Vagina (tissue), 2 donors: ENCODE data around the gene ZNF18. TPM values are rescaled to one million over a fixed set of nuclear protein-coding genes. Genes with fewer than 3 reads are reported as not detected.
"Not testable (repeated sequence)": the region's sequence is repeated elsewhere in the genome, so short reads cannot be mapped to it uniquely, and the experiment has no call there.

Source experiments
- DNase-seq, 2 donors: peaks; one replicate each; pipeline ENCODE4 v3.0.0-alpha.2; 2017; ENCODE audit errors: extremely low spot score in 2 of 2
- H3K27ac ChIP-seq: fragments of 200-600 bp; sonication (generic); one replicate; pipeline ENCODE4 v1.5.1; 2019
- H3K27me3 ChIP-seq: fragments of 200-600 bp; sonication (generic); one replicate; pipeline ENCODE4 v1.5.1; 2019
- H3K36me3 ChIP-seq, 2 donors: fragments of 200-600 bp; sonication (generic); one replicate each; pipeline ENCODE4 v1.5.1; 2017 to 2019
- H3K4me1 ChIP-seq: fragments of 200-600 bp; sonication (generic); one replicate; pipeline ENCODE4 v1.5.1; 2019
- H3K4me3 ChIP-seq, 2 donors: fragments of 200-600 bp; sonication (generic); 1 replicate in 1 of 2; 2 replicates in 1 of 2; pipeline ENCODE4 v1.5.1; 2016 to 2019
- H3K9me3 ChIP-seq: fragments of 200-600 bp; sonication (generic); one replicate; pipeline ENCODE4 v1.5.1; 2019
- CTCF ChIP-seq, 3 experiments: fragments of 450-650 bp in 2 of 3; fragments of 200-600 bp in 1 of 3; sonication (generic) in 1 of 3; IDR thresholded peaks; one replicate each; pipeline ENCODE4 v1.5.1; 2017 to 2019; ENCODE audit warnings: antibody characterized with exemption in 3 of 3, mild to moderate bottlenecking in 2 of 3, moderate library complexity in 2 of 3
- POLR2A ChIP-seq, 2 donors: fragments of 450-650 bp; IDR thresholded peaks; one replicate each; pipeline ENCODE4 v1.6.1; 2017; ENCODE audit warnings: antibody characterized with exemption in 2 of 2, mild to moderate bottlenecking in 2 of 2, moderate library complexity in 2 of 2
- POLR2AphosphoS5 ChIP-seq, 2 donors: sonication (generic); formaldehyde crosslinking; IDR thresholded peaks; one replicate each; pipeline ENCODE4 v1.9.0; 2017; ENCODE audit warnings: antibody characterized with exemption in 2 of 2, mild to moderate bottlenecking in 2 of 2, low read depth in 1 of 2; ENCODE audit not compliant: insufficient read depth in 1 of 2
- intact Hi-C: fragments of 100-400 bp; cut with DNase I; formaldehyde crosslinking; loops from one replicate; pipeline ENCODE4 v1.15.1; 2023
- total RNA-seq: library from RNA; depleted of rRNA; stranded (reverse); fragments of >200 nt; gene quantifications from one replicate; pipeline ENCODE4 v1.2.3, GENCODE V29; 2016

ZNF18 gene
- total RNA-seq, 1 donor from 2014 or later: 10.8 TPM

GRCh38 chr17:11969565-11969964, 27.7 kb downstream of the ZNF18 start:
- Histone ChIP-seq H3K4me3 (no peak overlapping the region), H3K27ac (no peak overlapping the region), H3K27me3 (no peaks in the 10 kb centered on the region), H3K4me1 (peaks cover 19% of the 10 kb centered on the region), H3K9me3 (peaks cover 3% of the 10 kb centered on the region), H3K36me3 (no peaks in the 10 kb centered on the region)
- DNase-seq: no peak
- intact Hi-C loops: no loop called here
- TF ChIP-seq POLR2A (IDR thresholded peaks at IDR 0.05): no peak
- TF ChIP-seq POLR2AphosphoS5 (IDR thresholded peaks at IDR 0.05; ENCODE audit: insufficient read depth in 1 of 2, low read depth in 1 of 2): peak in 1 of 2 donors; percentile 25
- TF ChIP-seq CTCF (IDR thresholded peaks at IDR 0.05): no peak

- Histone ChIP-seq H3K36me3 (peaks cover 0 to 9% of the 10 kb centered on the region in 2 donors), H3K27ac (no peak overlapping the region), H3K4me1 (no peaks in the 10 kb centered on the region), H3K27me3 (no peaks in the 10 kb centered on the region), H3K9me3 (peaks cover 4% of the 10 kb centered on the region), H3K4me3 (no peak overlapping the region)
- no peak for TF ChIP-seq CTCF (IDR thresholded peaks at IDR 0.05)
- peak in 1 of 2 donors; percentile 58 for TF ChIP-seq POLR2AphosphoS5 (IDR thresholded peaks at IDR 0.05; ENCODE audit: insufficient read depth in 1 of 2, low read depth in 1 of 2)
- no peak for TF ChIP-seq POLR2A (IDR thresholded peaks at IDR 0.05)
- no peak for DNase-seq
- intact Hi-C loops: no loop called here
Measured at GRCh38 chr17:11954936-11955335, 42.3 kb downstream of the ZNF18 start.

DNA sequence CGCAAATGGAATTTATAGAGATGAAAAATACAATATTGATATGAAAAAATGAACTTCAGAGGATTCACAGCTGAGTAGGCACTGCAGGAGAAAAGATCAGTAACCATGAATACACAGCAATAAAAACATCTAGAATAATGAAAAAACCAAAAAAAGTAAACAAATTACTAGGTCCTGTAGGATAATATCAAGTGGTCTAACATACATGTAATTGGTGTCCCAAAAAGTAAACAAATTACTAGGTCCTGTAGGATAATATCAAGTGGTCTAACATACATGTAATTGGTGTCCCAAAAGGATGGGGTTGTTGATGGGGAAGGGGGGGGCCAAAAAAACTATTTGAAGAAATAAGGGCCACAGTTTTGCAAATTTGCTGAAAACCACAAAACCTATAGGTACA, 43.4 kb downstream of the ZNF18 start:
- H3K4me1 ChIP-seq: no peaks in the 10 kb centered on the region
- peaks cover 0 to 9% of the 10 kb centered on the region in 2 donors for H3K36me3 ChIP-seq
- intact Hi-C loops: no loop called here
- DNase-seq: no peak
- no peak overlapping the region for H3K27ac ChIP-seq
- no peaks in the 10 kb centered on the region for H3K27me3 ChIP-seq
- no peak overlapping the region for H3K4me3 ChIP-seq
- H3K9me3 ChIP-seq: peaks cover 4% of the 10 kb centered on the region
- no peak for TF ChIP-seq POLR2AphosphoS5 (IDR thresholded peaks at IDR 0.05; ENCODE audit: insufficient read depth in 1 of 2, low read depth in 1 of 2)
- no peak for TF ChIP-seq POLR2A (IDR thresholded peaks at IDR 0.05)
- no peak for TF ChIP-seq CTCF (IDR thresholded peaks at IDR 0.05)

DNA sequence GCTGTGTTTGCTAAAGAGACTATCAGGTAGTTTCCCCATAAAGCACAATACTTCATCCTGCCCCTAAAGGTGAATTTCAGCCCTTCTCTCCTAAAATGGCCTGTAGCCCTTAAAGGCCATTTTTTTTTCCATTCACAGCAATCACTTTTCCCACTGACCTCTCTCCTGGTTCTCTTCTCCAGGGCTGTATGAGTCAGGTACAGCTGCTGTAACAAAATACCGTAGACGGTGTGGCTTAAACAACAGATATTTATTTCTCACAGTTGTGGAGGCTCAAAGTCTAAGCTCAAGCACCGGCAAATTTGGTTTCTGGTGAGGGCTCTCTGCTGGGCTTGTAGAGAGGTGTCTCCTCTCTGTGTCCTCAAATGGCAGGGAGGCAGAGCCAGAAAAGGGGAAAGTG, 44.7 kb downstream of the ZNF18 start:
- H3K36me3 ChIP-seq: peaks cover 0 to 9% of the 10 kb centered on the region in 2 donors
- H3K27ac ChIP-seq: no peak overlapping the region
- intact Hi-C loops: no loop called here
- DNase-seq: no peak
- peaks cover 4% of the 10 kb centered on the region for H3K9me3 ChIP-seq
- TF ChIP-seq CTCF (IDR thresholded peaks at IDR 0.05) (no peak), POLR2AphosphoS5 (IDR thresholded peaks at IDR 0.05; ENCODE audit: insufficient read depth in 1 of 2, low read depth in 1 of 2) (no peak), POLR2A (IDR thresholded peaks at IDR 0.05) (no peak)
- peaks cover 6% of the 10 kb centered on the region for H3K4me1 ChIP-seq
- no peaks in the 10 kb centered on the region for H3K27me3 ChIP-seq
- no peak overlapping the region for H3K4me3 ChIP-seq

- H3K9me3 ChIP-seq: peaks cover 4% of the 10 kb centered on the region
- no peak overlapping the region for H3K27ac ChIP-seq
- no peaks in the 10 kb centered on the region for H3K27me3 ChIP-seq
- no peak overlapping the region for H3K4me3 ChIP-seq
- DNase-seq: no peak
- intact Hi-C loops: no loop called here
- TF ChIP-seq POLR2A (IDR thresholded peaks at IDR 0.05) (no peak), POLR2AphosphoS5 (IDR thresholded peaks at IDR 0.05; ENCODE audit: insufficient read depth in 1 of 2, low read depth in 1 of 2) (no peak), CTCF (IDR thresholded peaks at IDR 0.05) (no peak)
- H3K4me1 ChIP-seq: peaks cover 6% of the 10 kb centered on the region
- H3K36me3 ChIP-seq: peaks cover 0 to 9% of the 10 kb centered on the region in 2 donors
Measured at GRCh38 chr17:11950771-11951519, 46.3 kb downstream of the ZNF18 start.

DNA sequence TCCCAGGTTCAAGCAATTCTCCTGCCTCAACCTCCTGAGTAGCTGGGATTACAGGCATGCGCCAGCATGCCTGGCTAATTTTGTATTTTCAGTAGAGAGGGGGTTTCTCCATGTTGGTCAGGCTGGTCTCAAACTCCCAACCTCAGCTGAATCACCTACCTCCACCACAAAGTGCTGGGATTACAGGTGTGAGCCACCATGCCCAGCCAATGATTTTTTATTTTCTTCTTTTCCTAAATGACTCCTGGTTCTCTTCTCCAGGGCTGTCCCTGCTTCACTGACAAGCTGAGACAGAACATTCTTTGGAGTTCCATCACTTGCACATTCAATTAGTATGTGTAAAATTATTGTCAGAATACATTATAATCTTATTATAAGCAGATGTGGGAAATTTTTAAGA, 47.7 kb downstream of the ZNF18 start:
- H3K9me3 ChIP-seq, H3K27me3 ChIP-seq, intact Hi-C loops, H3K4me3 ChIP-seq, DNase-seq, H3K36me3 ChIP-seq, H3K27ac ChIP-seq: not testable (repeated sequence)
- peaks cover 14% of the 10 kb centered on the region for H3K4me1 ChIP-seq
